ENCODE measurements around the gene CCDC88C.
"Not testable (repeated sequence)": the region's sequence is repeated elsewhere in the genome, so short reads cannot be mapped to it uniquely, and the experiment has no call there.

CCDC88C gene

DNA sequence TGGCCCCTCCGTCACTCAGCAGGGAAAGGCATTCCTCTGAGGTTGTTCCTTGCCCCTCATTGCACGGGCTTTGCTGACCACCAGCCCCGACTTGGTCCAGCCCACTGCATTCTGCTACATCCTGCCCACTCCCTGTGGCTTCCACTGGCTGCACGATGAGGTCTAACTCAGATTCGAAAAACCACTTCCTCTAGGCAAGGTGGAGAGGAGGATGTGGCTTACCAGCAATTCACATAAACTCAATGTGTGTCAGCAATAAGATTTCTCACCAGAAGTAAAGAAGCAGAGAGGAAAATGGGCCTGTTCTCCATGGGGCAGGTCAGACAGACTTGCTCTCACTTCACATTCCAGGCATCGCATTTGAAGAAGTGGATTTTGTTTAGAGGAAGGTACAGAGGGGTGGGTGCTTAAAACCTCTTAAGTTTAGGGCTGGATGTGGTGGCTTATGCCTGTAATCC is 187.8 kb downstream of the CCDC88C start:
- Histone ChIP-seq H3K4me3 (no peak overlapping the region), H3K27ac (no peak overlapping the region)
- DNase-seq (ENCODE audit: low spot score): no peak
- TF ChIP-seq, protein P1, sequence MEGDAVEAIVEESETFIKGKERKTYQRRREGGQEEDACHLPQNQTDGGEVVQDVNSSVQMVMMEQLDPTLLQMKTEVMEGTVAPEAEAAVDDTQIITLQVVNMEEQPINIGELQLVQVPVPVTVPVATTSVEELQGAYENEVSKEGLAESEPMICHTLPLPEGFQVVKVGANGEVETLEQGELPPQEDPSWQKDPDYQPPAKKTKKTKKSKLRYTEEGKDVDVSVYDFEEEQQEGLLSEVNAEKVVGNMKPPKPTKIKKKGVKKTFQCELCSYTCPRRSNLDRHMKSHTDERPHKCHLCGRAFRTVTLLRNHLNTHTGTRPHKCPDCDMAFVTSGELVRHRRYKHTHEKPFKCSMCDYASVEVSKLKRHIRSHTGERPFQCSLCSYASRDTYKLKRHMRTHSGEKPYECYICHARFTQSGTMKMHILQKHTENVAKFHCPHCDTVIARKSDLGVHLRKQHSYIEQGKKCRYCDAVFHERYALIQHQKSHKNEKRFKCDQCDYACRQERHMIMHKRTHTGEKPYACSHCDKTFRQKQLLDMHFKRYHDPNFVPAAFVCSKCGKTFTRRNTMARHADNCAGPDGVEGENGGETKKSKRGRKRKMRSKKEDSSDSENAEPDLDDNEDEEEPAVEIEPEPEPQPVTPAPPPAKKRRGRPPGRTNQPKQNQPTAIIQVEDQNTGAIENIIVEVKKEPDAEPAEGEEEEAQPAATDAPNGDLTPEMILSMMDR (IDR thresholded peaks at IDR 0.05): no peak

DNA sequence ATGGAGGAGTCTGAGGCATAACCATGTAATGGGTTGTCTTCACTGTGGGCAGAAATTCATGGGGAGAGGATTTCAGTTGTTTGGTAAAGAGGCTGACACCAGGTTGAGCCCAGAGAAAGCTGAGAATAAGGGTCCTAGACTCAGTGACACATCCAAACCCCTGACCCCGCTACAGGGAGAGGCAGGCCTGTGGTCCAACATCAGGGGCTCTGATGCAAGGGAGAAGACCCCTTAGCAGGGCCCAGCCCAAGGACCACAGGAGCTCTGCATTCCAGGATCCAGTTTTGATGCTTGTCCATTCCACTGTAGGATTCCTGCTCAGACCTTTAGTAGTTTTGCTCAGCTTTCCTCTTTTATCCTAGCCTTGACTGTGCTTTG is 188.6 kb downstream of the CCDC88C start:
- TF ChIP-seq, protein P1 (IDR thresholded peaks at IDR 0.05): no peak
- H3K27ac ChIP-seq: no peak overlapping the region
- no peak for DNase-seq (ENCODE audit: low spot score)
- no peak overlapping the region for H3K4me3 ChIP-seq

DNA sequence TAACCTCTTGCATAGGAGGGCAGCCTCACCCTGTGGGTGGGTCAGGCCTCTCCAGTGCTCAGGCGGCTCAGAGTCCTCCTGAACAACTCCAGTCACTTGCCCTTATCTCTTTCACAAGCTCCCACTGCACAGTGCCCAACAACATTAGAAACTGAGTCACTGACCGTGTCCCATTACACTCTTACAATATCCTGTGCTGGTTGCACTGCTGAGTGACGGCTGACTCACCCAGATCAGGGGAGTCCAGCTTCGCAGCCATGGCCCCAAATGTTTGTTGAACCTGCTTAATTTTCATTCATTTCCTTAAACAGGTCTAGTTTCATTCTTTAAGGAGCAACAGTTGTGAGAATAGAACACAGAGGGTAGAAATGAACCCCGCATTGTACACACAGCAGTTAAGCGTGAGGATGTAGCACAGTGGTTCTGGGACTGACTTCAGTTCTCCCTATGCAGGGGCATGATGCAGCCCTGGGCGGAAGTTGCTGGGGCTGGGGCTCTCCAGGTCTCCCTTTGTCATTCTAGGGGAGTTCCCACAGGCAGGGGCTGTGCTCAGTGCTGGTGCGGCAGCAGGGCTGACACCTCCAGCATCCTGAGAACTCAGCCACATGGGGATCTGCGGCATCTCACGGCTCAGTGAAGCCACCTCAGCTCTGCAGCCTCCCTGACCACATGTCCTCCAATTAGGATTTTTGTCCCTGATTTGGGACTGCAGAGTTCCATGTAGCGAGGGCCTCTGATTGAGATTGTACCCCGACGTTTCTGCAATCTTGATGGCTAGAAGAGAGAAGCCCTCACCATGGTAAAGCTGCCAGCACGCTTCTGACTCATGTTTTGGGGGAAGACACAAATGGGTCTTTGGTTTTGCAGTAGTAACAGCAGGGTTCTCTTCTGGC is 189.3 kb downstream of the CCDC88C start:
- H3K4me3 ChIP-seq: no peak overlapping the region
- no peak for DNase-seq (ENCODE audit: low spot score)
- H3K27ac ChIP-seq: no peak overlapping the region
- TF ChIP-seq, protein P1 (IDR thresholded peaks at IDR 0.05): no peak

DNA sequence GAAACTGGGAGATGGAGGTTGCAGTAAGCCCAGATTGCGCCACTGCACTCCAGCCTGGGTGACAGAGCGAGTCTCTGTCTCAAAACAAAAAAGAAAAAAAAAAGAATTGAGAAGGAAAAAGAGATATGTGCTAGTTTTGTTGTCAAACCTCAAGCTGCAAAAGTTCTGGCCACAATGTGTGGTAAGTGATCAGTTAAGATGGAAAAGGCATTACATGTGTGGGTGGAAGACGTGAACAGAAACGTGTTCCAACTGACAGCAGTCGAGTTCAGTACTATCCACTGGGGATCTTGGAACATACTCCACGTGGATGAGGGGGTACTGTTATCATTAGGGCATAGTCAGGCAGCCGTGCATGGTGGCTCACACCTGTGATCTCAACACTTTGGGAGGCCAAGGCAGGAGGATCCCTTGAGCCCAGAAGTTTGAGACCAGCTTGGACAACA is 190.4 kb downstream of the CCDC88C start:
- Histone ChIP-seq H3K4me3 (no peak overlapping the region), H3K27ac (no peak overlapping the region)
- TF ChIP-seq, protein P1 (IDR thresholded peaks at IDR 0.05): no peak
- no peak for DNase-seq (ENCODE audit: low spot score)

DNA sequence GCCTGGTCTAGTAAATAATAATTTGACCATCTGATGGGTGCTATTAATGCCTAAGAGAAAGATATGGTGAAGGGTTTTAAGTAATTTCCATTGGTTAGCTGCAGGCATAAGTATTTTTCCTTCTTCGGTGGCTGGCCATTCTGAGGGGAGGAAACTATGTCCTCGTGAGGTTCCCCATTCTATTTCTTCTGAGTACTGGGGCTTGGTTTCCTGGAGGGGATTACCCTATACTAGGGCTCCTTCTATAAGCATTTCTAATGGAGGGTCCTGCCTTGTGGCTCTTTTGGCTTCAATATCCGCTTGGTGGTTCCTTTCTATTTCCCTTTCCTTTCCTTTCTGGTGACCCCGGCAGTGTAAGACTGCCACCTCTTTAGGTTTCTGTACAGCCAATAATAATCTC is 191.3 kb downstream of the CCDC88C start:
- not testable (repeated sequence) for DNase-seq (ENCODE audit: low spot score); H3K27ac ChIP-seq; H3K4me3 ChIP-seq

DNA sequence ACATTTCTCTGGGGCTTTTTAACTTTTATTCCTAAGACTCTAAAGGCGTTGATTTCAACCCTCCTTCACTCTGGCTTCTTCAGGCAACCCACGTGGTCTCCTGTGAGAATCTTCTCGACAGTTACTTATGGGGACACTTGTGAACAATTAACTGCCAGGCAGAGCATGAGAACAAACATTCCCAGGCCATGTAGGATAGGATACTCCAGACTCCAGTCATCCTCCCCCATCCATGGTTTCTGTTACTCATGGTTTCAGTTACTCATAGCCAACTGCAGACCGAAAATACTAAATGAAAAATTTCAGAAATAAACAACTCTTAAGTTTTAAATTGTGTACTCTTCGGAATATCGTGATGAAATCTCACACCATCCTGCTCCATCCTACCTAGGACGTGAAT is 192.6 kb downstream of the CCDC88C start:
- no peak for DNase-seq (ENCODE audit: low spot score)
- H3K4me3 ChIP-seq: no peak overlapping the region
- TF ChIP-seq, protein P1 (IDR thresholded peaks at IDR 0.05): no peak
- H3K27ac ChIP-seq: no peak overlapping the region

DNA sequence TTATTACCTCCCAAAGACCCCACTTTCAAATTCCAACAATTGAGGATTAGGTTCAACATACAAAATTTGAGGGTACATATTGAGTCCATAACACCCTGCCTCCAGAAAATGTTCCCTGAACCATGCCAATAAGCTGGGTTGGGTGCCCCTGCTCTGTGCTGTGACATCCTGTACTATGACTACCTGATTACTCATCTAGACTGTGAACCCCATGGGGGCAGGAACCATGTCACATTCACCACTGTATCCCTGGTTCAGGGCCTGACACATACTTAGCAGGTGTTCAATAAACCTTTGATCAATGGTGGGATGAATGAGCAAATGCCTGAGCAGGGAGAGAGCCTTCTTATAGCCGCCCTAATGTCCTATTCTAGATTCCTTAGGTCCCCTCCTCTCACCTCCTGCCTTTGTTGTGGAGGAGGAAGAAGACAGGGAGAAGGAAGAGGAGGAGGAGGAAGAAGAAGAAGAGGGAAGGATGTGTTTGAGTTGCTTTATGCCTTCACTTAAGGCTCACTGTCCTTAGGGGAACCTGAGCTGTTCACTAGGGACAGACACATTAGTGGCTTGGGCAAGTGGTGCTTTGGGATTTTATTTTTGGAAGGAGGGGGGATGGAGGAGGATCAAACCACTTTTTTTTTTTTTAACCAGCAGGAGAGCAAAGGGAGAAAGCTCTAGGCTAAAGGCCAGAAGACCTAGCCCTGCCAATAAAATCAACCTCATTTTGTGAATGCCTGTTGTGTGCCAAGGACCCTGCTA is 194.4 kb downstream of the CCDC88C start:
- TF ChIP-seq, protein P1 (IDR thresholded peaks at IDR 0.05): no peak
- H3K27ac ChIP-seq: no peak overlapping the region
- DNase-seq (ENCODE audit: low spot score): no peak

More for the DNA sequence above, 194.4 kb downstream of the CCDC88C start:
- H3K4me3 ChIP-seq: no peak overlapping the region
